Skeletal muscle satellite cell (primary cell): ENCODE measurements around the gene ACAN.
A peak's percentile ranks its signal among the peaks of the same experiment; 100 is the strongest.

ENCODE experiments used
- H3K27me3 ChIP-seq: 2 replicates; pipeline ENCODE4 v1.7.0; 2013; ENCODE audit warnings: low read length; ENCODE audit not compliant: control insufficient read depth, insufficient read depth
- H3K36me3 ChIP-seq: 2 replicates; pipeline ENCODE4 v1.7.0; 2013; ENCODE audit warnings: mild to moderate bottlenecking, control low read depth, low read length; ENCODE audit not compliant: insufficient read depth
- H3K4me1 ChIP-seq: 2 replicates; pipeline ENCODE4 v1.7.0; 2013; ENCODE audit warnings: low read length; ENCODE audit not compliant: control insufficient read depth, insufficient read depth
- H3K4me2 ChIP-seq: 2 replicates; pipeline ENCODE4 v1.7.0; 2013; ENCODE audit warnings: mild to moderate bottlenecking, low read length
- H3K4me3 ChIP-seq: 2 replicates; pipeline ENCODE4 v1.7.0; 2013; ENCODE audit warnings: low read length
- H3K9ac ChIP-seq: 2 replicates; pipeline ENCODE4 v1.7.0; 2013; ENCODE audit warnings: mild to moderate bottlenecking, low read depth, low read length, moderate library complexity
- H3K9me3 ChIP-seq: replicated peaks from 2 replicates; pipeline ENCODE4 v1.7.0; 2013; ENCODE audit warnings: mild to moderate bottlenecking, control low read depth, low read length

The ACAN gene

GRCh38 chr15:88897142-88897455, 93.9 kb downstream of the ACAN start:
- Histone ChIP-seq H3K4me3 (no peak overlapping the region), H3K27me3 (peaks cover 14% of the 10 kb centered on the region), H3K9me3 (no peaks in the 10 kb centered on the region), H3K9ac (no peak overlapping the region), H3K4me2 (peak overlapping the region; percentile 51), H3K4me1 (peaks cover 36% of the 10 kb centered on the region), H3K36me3 (peaks cover 28% of the 10 kb centered on the region)

- Histone ChIP-seq H3K9ac (no peak overlapping the region), H3K4me2 (peak overlapping the region; percentile 51), H3K27me3 (peaks cover 14% of the 10 kb centered on the region), H3K36me3 (peaks cover 33% of the 10 kb centered on the region), H3K4me1 (peaks cover 36% of the 10 kb centered on the region), H3K4me3 (no peak overlapping the region), H3K9me3 (no peaks in the 10 kb centered on the region)
Observed at GRCh38 chr15:88897456-88898194, 94.4 kb downstream of the ACAN start.

GRCh38 chr15:88898736-88899135, 95.5 kb downstream of the ACAN start:
- Histone ChIP-seq H3K4me3 (no peak overlapping the region), H3K4me1 (peaks cover 36% of the 10 kb centered on the region), H3K9me3 (no peaks in the 10 kb centered on the region), H3K27me3 (peaks cover 14% of the 10 kb centered on the region), H3K4me2 (no peak overlapping the region), H3K9ac (no peak overlapping the region), H3K36me3 (peaks cover 41% of the 10 kb centered on the region)

GRCh38 chr15:88899251-88899650, 96.0 kb downstream of the ACAN start:
- H3K9ac ChIP-seq, result no peak overlapping the region
- H3K4me2 ChIP-seq, result no peak overlapping the region
- H3K36me3 ChIP-seq, result peaks cover 46% of the 10 kb centered on the region
- H3K4me3 ChIP-seq, result no peak overlapping the region
- no peaks in the 10 kb centered on the region for H3K9me3 ChIP-seq
- peaks cover 10% of the 10 kb centered on the region for H3K27me3 ChIP-seq
- peaks cover 36% of the 10 kb centered on the region for H3K4me1 ChIP-seq

- no peaks in the 10 kb centered on the region for H3K9me3 ChIP-seq
- peak overlapping the region; percentile 58 for H3K9ac ChIP-seq
- H3K36me3 ChIP-seq, result peaks cover 57% of the 10 kb centered on the region
- H3K4me3 ChIP-seq, result no peak overlapping the region
- H3K4me1 ChIP-seq, result peaks cover 32% of the 10 kb centered on the region
- H3K27me3 ChIP-seq, result no peaks in the 10 kb centered on the region
- peak overlapping the region; percentile 34 for H3K4me2 ChIP-seq
Observed at GRCh38 chr15:88900309-88900981, 97.2 kb downstream of the ACAN start.

GRCh38 chr15:88900982-88901418, 97.8 kb downstream of the ACAN start:
- no peak overlapping the region for H3K4me3 ChIP-seq
- H3K9ac ChIP-seq, result no peak overlapping the region
- peaks cover 30% of the 10 kb centered on the region for H3K4me1 ChIP-seq
- no peaks in the 10 kb centered on the region for H3K27me3 ChIP-seq
- peaks cover 61% of the 10 kb centered on the region for H3K36me3 ChIP-seq
- no peaks in the 10 kb centered on the region for H3K9me3 ChIP-seq
- H3K4me2 ChIP-seq, result no peak overlapping the region

- H3K4me2 ChIP-seq, result no peak overlapping the region
- H3K4me3 ChIP-seq, result no peak overlapping the region
- H3K4me1 ChIP-seq, result peaks cover 30% of the 10 kb centered on the region
- H3K27me3 ChIP-seq, result no peaks in the 10 kb centered on the region
- H3K9me3 ChIP-seq, result no peaks in the 10 kb centered on the region
- H3K9ac ChIP-seq, result no peak overlapping the region
- H3K36me3 ChIP-seq, result peaks cover 68% of the 10 kb centered on the region
Observed at GRCh38 chr15:88901508-88902220, 98.4 kb downstream of the ACAN start.

- no peak overlapping the region for H3K4me2 ChIP-seq
- H3K36me3 ChIP-seq, result peaks cover 74% of the 10 kb centered on the region
- no peaks in the 10 kb centered on the region for H3K27me3 ChIP-seq
- H3K4me3 ChIP-seq, result no peak overlapping the region
- H3K9me3 ChIP-seq, result no peaks in the 10 kb centered on the region
- no peak overlapping the region for H3K9ac ChIP-seq
- H3K4me1 ChIP-seq, result peaks cover 24% of the 10 kb centered on the region
Observed at GRCh38 chr15:88902221-88902835, 99.1 kb downstream of the ACAN start.

- Histone ChIP-seq H3K27me3 (no peaks in the 10 kb centered on the region), H3K9me3 (no peaks in the 10 kb centered on the region), H3K4me2 (no peak overlapping the region), H3K4me3 (no peak overlapping the region), H3K4me1 (peaks cover 20% of the 10 kb centered on the region), H3K36me3 (peaks cover 79% of the 10 kb centered on the region), H3K9ac (no peak overlapping the region)
Observed at GRCh38 chr15:88902846-88903245, 99.6 kb downstream of the ACAN start.

- peaks cover 87% of the 10 kb centered on the region for H3K36me3 ChIP-seq
- no peak overlapping the region for H3K4me2 ChIP-seq
- no peaks in the 10 kb centered on the region for H3K9me3 ChIP-seq
- H3K27me3 ChIP-seq, result no peaks in the 10 kb centered on the region
- H3K4me3 ChIP-seq, result no peak overlapping the region
- peaks cover 18% of the 10 kb centered on the region for H3K4me1 ChIP-seq
- H3K9ac ChIP-seq, result no peak overlapping the region
Observed at GRCh38 chr15:88904257-88904623, 101.0 kb downstream of the ACAN start.

- peak overlapping the region; percentile 24 for H3K9ac ChIP-seq
- no peaks in the 10 kb centered on the region for H3K27me3 ChIP-seq
- H3K4me1 ChIP-seq, result peaks cover 19% of the 10 kb centered on the region
- H3K36me3 ChIP-seq, result peaks cover 87% of the 10 kb centered on the region
- no peak overlapping the region for H3K4me2 ChIP-seq
- no peak overlapping the region for H3K4me3 ChIP-seq
- H3K9me3 ChIP-seq, result no peaks in the 10 kb centered on the region
Observed at GRCh38 chr15:88904624-88905327, 101.5 kb downstream of the ACAN start.
